Astrocyte of the hippocampus (primary cell): Measurements from ENCODE around the gene TMEM258.

Experiments used
- DNase-seq: peaks from one replicate; pipeline ENCODE4 v3.0.0; 2011; ENCODE audit warnings: low read depth, low spot score

Gene TMEM258

DNA sequence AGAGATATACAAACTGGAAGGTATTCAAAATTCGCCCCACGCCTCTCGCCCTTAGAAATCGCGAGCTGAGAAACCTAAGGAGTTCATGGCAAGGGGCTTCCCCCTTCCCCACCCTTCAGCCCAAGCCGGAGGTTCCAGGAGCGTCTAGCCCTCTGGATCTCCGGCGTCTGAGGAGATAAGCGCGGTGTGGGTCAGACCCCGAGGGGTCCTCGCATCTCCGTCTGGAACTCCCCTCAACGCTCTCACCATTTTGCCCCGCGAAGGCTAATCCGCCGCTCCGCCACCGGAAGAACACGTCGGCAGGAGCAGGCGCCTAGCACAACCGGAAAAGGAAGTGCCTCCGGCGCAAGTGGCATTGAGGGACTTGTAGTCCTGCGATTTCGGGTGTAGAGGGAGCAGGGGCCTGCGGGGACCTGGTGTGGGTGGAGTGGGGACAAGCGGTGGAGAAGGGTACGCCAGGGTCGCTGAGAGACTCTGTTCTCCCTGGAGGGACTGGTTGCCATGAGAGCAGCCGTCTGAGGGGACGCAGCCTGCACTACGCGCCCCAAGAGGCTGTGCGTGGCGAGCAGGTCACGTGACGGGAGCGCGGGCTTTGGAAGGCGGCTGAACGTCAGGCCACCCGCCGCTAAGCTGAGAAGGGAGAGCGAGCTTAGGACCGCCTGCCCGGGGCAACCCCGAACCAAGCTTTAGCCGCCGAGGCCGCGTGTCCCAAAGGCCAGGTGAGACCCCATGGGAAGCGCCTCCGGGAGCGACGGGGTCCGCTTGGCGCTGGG, at the start of gene TMEM258, which contains the start of gene FEN1:
TSS of gene TMEM258 (minus strand) at position 290 of the 773 bp plus-strand sequence. CDS start at position 249, 41 bp downstream.
TSS of gene FEN1 (plus strand) at position 602 of the 773 bp plus-strand sequence. CDS start 2,451 bp downstream, outside the sequence.
- peak; percentile 96 for DNase-seq

DNA sequence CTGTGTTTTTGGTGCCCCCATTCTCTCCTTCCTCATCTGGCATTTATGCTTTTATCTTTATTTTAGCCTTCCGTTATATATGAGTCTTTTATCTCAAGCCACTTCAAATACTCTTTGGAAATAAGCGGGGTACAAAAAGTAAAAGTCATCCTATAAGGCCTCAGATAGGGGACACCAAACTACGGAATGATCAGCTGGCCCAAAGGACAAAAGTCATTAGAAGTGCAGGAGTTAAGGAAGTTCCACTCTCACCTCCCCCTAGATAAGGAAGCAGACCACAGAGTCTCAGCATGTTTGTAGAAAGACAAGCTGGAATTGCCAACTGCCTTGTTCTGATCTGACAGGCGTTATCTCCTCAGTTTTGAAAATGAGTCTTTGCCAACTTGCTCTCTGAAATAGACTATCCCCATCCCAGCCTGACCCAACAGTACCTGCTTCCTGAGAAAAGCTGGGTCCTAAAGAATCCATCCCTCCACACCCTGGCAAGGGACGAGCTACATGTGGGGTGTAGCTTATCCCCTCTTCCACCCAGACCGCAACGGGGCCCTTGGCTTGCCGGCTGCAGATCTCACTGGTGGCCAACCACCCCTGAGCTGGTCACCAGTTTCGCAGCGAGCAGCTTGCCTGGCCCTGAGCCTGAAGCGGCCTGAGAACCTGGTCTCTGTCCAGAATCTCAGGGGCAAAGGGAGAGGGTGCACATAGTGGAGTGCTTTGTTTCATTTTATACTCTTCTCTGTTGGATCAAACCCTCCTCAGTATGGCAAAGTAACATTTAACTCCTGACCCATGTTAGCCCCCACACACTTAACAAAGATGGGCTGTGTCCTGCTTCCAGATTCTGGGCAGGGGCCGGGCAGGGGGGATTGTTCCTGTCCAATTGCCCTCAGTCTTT, 49.5 kb upstream of the TMEM258 start:
- no peak for DNase-seq

- DNase-seq = no peak
Measured at GRCh38 chr11:61840371-61840770, 48.0 kb upstream of the TMEM258 start.

DNA sequence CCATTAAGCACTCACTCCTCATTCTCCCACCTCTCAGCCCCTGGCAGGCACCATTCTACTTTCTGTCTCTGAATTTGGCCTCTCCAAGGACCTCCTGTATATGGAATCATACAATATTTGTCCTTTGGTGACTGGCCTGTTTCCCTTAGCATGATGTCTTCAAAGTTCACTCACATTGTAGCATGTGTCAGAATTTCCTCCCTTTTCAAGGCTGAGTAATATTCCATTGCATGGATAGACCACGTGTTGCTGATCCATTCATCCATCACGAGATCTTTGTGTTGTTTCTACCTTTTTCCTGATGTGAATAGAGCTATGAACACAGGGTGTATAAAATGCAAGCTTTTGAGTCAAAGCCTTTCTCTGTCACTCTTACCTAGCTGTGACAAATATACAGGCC, 47.3 kb upstream of the TMEM258 start:
- DNase-seq = no peak

GRCh38 chr11:61838921-61839320, 46.5 kb upstream of the TMEM258 start:
- no peak for DNase-seq

DNA sequence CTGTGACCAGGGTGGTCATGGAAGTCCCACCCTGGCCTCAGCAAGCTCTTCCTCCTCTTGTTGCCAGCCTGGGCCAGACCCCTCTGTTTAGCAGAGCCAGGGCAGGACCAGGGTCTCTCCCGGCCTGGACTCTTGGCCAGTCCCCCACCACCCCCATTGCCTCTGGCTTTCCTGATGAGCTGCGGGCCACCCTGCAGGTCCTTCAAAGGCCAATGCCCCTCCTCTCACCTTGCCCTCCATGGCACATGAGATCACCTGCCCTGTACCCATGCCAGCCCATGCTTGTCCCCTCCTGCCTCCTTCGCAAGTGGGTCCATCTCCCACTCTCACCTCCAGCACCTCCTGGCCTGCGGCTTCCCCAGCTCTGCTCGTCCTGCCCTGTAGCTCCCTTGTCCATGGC, 46.1 kb upstream of the TMEM258 start:
- DNase-seq = no peak

- no peak for DNase-seq
Measured at GRCh38 chr11:61837411-61838005, 45.1 kb upstream of the TMEM258 start.

DNA sequence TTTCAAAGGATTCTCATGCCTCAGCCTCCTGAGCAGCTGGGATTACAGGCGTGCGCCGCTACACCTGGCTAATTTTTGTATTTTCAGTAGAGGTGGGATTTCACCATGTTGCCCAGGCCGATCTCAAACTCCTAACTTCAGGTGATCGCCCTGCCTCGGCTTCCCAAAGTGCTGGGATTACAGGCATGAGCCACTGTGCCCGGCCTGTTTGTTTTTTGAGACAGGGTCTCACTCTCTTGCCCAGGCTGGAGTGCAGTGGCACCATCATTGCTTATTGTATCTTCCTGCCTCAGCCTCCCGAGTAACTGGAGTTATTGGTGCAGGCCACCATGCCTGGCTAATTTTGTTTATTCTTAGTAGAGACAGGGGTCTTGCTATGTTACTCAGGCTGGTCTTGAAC, 43.8 kb upstream of the TMEM258 start:
- DNase-seq = no peak

- peak; percentile 57 for DNase-seq
Measured at GRCh38 chr11:61834278-61835048, 42.1 kb upstream of the TMEM258 start.

GRCh38 chr11:61833926-61834277, 41.5 kb upstream of the TMEM258 start:
- DNase-seq = no peak

DNA sequence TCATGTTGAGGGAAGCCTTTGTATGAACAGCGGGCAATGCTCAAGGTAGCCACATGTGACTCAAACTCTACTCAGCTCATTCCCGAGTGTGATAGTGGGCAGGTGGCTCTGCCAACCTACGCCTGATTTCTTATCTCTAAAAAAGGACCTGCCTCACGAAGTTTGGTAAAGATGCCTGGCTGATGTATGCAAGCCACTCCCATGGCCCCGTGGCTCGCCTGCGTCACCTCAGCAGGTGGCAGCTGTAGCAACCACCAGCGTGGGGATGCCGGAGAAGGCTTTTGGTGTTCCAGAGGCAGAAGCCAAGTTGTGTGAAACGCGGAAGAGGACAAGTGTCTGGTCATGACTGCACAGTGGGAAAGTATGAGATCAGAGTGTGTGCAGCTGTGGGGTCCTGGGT, 41.1 kb upstream of the TMEM258 start:
- DNase-seq = no peak

DNA sequence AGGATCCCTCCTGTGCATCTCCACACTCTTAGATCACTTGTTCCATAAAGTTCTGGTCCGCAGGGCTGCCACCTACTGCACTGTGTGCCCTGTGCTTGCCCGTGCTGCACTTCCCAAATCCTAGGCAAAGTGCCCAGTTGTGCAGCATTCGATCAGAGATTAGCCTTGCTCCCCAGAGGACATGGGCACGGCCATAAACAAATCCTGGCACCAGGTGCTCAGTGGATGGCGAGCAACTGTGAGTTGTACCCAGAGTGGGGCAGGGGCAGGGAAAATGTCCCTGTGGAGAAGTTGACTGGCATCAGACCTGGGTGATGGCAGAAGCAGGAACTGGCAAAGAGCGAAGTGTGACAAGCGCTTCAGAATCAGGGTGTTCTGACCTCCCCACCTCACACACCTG, 40.4 kb upstream of the TMEM258 start:
- DNase-seq = no peak

DNA sequence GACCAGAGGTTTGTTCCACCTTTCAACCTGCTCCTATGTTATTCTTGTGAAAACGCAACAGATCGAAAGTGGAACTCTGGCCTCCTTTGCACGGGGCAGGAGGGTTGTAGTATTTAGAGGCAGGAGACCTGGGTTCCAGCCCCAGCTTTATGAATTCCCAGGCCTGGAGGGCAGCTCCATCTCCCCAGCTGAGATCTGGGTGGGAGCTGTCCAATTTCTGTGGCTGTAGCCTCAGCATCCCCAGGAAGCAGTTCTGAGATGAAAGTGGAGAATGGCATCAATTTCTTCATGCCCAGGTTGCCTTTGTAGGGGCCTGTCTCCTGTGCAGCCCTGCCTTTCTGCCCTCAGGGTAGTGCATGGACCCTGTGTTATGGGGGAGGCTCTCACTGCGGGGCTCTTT, 39.8 kb upstream of the TMEM258 start:
- no peak for DNase-seq

DNA sequence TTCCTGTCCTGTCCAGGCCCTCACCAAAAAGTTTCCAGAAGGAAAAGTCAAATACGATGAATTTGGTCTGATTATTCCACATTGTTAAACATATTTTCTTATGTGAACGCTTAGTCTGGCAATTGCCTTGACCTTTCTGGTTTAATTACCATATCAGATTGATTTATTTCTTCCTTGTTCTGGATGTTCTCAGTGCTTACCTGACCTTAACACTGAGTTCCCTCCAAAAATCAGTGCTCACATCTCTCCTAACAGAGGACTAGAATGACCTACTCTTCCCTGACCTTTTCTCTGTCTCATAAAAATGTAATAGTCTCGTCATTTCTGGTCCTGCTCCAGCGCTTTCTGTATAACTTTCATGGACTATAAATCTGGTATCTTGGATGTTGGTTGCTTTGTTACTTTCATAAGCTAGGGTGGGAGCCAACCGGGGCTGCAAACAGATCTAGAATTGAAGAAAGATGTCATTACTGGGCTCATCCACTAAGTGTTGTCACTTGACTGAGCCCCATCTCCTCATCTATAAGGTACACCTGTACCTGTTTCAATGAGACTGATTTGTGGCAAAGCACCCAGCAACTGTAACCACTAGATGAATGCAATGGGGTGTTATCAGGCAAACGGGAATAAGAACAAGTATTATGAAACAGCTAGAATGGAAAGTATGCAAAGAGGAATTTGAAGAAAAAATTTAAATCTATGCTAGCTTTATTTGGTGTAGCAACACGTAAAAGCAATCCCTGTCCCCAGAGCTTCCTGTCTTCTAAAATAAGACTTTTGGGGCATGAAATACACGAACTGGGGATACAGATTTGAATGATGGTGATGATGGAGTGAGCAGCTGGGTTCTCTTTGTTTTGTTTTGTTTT, 38.1 kb upstream of the TMEM258 start:
- peak; percentile 34 for DNase-seq

DNA sequence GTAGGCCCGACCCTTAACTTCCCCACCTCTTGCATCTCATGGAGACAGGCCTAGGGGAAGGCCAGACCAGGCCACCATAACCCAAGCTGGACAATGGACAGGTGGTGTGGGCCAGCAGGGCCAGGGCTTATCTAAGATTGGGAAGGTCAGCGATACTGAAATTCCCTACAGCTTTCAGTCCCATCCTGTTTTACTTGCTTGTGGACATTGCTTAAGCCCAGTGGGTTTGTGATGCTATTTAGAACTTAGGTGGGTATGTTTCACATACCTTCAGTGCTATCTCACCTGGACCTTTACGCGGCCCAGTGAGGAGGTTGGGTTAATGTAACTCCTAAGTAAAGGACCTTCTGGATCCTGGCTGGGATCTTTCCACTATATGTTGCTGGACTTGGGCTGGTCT, 37.4 kb upstream of the TMEM258 start:
- no peak for DNase-seq

GRCh38 chr11:61828629-61829407, 36.4 kb upstream of the TMEM258 start:
- DNase-seq = peak; percentile 69

- DNase-seq = no peak
Measured at GRCh38 chr11:61828379-61828628, 35.9 kb upstream of the TMEM258 start.

- DNase-seq = peak; percentile 97
Measured at GRCh38 chr11:61827571-61828378, 35.4 kb upstream of the TMEM258 start, which contains the start of gene FADS2. Gene FADS2, plus strand, starts transcription at chr11:61828300. Its CDS starts 91 bp downstream, at chr11:61828391.

DNA sequence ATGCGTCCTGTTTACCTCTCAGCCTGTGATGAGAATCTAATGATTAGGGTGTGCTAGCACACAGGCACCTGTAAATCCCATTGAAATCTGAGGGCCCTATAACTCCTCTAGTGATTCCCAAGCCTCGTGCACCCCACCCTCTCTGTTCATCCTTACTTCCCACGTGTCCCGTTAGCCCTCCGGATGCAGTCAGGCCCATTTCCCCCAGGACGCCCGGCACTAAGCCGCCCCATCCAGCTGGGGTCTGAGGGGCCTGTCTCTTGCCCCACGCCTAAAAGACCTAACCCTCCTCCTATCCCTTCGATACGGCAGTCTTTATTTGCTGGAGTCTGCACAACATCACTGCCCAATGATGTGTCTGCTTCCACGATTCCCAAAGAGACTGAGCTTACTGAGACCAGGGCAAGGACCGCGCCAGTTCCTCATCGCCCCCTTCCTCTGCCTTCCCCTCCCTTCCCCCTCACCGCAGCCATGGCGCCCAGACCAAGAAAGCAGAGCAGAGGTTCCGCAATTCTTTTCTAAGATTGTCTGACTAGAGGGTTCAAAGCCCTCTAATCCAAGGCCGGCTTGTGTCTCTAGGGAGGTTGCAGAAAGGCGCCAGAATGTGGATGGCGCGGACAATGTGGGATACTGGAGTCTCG, 34.7 kb upstream of the TMEM258 start:
- DNase-seq = no peak
